ENCODE measurements around the gene NPW.

NPW gene

DNA sequence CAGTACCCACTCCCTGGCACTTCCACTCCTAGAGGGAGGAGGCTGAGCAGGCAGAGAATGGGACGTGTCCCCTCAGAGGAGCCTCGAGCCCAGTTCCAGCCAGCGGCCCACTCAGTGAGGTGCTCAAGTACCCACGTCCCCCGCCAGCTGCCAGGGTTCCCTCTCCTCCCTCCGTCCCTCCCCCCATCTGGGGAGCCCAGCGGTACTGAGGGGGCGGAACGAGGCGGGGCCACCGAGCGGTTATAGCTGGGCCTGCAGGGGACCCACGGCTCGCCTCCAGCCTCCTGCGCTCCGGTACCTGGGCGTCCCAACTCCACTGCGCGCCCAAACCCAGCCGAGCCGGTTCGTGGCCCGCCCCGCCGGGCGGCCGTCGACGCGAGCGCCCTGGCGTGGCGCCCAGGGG, at the start of gene NPW:
Gene NPW (plus strand): TSS at position 268 of the 403 bp plus-strand sequence.
- DNase-seq (ENCODE audit: low spot score) = no peak

DNA sequence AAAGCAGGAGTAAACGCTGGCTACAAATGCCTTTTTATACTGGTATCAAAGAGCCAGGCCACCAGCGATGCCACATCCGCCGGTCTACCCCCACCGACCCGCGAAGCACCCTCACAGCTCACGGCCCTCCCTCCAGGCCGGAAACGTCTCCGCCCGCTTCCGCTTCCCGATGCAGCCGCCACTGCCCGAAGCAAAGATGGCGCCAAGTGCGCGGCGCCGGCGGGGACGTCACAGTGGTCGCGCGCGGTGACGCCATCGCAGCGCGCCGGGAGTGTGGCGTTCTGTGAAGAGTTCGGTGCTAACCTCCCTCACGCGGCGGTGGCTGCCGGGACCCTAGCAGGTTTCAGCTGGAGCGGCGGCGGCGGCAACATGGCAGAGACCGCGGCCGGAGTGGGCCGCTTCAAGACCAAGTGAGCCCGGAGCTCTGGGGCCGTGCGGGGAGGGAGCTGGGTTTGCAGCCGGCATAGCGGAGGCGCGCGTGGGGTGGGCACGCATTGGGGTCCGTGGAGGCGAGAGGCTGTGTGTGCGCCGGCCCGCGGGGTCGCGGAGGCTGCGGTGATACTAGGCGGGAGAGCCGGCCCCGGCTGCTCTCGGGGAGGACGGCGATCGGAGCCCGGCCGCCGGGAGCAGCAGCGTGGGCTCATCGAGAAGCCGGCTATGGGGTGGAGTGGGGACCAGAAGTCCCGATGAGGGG, 47.6 kb upstream of the NPW start, which contains the start of gene TBL3:
Gene TBL3 (plus strand): TSS at position 258 of the 694 bp plus-strand sequence. CDS start 112 bp downstream, at position 370.
- DNase-seq (ENCODE audit: low spot score) = peak; percentile 95

DNA sequence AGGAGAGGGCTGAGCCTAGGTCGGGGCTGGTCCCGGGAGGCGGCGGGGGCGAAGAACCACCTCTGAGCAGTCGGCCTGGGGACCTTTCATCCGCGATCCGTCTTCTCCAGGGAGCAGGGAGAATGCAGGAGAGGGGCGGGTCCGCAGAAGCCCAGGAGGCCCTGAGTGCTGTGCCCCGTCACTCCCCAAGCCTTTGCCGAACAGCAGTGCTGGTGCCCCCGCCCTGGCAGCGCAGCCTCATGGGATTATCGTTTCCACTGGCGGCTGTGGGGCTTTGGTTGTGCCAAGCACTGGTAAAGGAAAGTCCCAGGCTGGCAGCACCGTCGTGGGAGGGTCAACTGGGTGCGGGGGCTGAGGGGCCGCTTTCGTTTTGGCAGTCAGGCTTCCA, 47.1 kb upstream of the NPW start:
- peak; percentile 44 for DNase-seq (ENCODE audit: low spot score)

DNA sequence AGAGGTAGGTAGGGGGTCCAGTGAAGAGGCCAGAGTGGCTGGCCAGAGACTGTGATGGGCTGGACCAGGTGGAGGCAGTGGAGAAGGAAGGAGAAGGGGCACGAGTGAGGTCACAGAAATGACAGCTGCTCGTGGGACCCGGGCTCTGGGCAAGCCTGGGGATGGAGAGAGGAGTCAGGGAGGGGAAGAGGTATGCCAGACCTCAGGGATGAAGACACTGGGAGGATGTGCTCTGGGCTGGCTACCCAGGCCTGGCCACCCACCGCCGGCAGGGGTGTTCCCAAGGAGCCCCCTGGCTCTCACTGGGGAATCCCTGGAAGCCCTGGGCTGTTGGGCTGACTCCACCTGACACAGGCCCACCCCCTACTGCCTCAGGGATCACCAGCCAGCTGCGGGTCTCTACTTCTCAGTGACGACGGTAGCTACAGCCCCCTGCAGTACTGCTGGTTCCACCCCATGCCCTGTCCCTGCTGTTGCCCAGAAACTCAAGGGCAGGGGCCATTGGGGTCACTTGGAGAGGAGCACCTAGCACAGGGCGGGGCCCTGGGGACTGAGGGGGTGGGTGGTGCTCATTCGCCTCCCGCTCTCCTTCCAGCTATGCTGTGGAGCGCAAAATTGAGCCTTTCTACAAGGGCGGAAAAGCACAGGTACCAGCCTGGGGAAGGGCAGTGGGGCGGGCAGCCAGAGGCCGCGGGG, 46.0 kb upstream of the NPW start:
- DNase-seq (ENCODE audit: low spot score) = no peak

DNA sequence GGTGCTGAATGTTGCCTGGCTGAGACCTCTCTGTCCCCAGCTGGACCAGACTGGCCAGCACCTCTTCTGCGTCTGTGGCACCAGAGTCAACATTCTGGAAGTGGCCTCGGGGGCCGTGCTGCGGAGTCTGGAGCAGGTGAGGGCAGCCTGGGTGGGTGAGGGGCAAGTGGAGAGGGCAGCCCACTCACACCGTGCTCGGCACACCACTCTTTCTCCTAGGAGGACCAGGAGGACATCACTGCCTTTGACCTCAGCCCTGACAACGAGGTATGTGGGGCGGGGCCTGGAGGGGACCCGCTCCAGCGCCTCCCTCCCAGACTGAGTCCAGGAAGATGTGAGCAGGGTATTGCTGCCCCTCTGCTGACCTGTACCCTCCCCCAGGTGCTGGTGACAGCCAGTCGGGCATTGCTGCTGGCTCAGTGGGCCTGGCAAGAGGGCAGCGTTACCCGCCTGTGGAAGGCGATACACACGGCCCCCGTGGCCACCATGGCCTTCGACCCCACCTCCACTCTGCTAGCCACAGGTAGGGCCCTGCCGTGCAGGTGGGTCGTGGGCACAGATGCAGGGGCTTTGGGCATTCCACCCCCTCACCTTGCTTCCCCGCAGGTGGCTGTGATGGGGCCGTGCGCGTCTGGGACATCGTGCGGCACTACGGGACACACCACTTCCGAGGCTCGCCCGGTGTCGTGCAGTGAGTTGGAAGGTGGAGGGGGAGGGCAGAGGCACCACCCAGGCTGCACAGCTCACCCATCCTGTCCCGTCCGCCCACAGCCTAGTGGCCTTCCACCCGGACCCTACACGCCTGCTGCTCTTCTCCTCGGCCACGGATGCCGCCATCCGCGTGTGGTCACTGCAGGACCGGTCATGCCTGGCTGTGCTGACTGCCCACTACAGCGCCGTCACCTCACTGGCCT, 45.2 kb upstream of the NPW start:
- DNase-seq (ENCODE audit: low spot score) = no peak

DNA sequence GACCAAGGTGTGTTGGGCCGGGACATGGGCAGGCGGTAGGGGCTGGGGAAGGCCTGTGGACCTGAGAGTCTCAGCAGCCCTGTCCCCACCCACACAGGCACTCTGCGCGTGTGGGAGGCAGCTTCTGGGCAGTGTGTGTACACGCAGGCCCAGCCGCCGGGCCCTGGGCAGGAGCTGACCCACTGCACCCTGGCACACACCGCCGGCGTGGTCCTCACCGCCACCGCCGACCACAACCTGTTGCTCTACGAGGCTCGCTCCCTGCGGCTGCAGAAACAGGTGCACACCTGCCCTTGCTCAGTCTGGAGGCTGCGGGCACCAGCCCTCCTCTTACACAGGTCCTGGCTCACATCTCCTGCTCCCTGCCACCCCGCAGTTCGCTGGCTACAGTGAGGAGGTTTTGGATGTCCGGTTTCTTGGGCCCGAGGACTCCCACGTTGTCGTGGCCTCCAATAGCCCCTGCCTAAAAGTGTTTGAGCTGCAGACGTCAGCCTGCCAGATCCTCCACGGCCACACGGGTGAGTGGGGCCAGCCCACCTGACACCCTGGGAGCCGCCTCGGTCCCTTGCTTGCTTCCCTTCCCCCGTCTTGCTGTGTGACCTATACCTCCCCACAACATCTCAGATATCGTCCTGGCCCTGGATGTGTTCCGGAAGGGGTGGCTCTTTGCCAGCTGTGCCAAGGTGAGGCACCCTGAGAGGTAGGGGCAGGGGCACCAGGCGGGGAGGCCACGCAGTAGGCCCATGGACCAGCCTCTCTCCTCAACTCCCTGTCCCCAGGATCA, 44.0 kb upstream of the NPW start:
- no peak for DNase-seq (ENCODE audit: low spot score)

DNA sequence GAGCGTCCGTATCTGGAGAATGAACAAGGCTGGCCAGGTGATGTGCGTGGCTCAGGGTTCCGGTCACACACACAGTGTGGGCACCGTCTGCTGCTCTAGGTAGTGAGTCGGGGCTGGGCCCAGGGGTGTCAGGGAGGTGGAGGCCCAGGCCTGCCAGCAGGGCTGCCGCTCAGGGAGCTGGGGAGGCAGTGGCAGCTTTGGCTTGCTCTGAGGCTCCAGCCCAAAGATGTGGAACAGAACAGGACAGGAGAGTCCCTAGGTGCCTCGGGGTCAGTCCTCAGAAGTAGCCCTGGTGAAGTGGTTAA, 43.4 kb upstream of the NPW start:
- no peak for DNase-seq (ENCODE audit: low spot score)

DNA sequence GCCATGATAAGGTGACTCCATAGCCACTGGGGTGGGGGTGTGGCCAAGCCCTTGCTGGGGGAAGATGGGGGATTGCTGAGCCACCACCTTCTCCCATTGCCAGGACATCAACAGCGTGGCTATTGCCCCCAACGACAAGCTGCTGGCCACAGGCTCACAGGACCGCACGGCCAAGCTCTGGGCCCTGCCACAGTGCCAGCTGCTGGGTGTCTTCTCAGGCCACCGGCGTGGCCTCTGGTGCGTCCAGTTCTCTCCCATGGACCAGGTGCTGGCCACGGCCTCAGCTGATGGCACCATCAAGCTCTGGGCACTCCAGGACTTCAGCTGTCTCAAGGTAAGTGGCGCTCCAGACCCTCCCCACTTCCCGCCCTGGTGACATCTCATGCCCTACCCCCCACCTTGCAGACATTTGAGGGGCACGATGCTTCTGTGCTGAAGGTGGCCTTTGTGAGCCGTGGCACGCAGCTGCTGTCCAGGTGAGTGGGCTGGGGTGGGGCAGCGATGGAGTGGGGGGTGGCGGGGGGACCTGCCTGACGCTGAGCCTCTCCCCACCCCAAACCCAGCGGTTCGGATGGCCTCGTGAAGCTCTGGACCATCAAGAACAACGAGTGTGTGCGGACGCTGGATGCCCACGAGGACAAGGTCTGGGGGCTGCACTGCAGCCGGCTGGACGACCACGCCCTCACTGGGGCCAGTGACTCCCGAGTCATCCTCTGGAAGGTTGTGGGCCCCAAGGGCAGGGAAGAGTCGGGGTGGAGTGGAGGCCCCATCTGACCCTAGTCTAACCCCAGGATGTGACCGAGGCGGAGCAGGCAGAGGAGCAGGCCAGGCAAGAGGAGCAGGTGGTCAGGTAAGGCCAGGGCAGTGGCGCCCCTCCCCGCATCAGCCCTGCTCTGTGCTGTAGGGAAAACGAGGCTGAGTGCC, 42.4 kb upstream of the NPW start:
- DNase-seq (ENCODE audit: low spot score) = no peak

DNA sequence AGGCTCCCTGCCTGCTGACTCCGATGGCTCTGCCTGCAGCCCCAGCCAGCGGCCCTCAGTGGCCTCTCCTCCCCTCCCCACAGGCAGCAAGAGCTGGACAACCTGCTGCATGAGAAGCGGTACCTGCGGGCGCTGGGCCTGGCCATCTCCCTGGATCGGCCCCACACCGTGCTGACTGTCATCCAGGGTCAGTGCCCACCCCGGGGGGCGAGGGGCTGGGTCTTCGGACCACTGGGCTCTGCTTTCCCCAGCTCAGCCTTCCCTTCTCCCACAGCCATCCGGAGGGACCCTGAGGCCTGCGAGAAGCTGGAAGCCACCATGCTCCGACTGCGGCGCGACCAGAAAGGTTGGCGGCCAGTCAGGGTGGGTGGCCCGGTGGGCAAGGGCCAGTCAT, 41.7 kb upstream of the NPW start:
- DNase-seq (ENCODE audit: low spot score) = no peak

DNA sequence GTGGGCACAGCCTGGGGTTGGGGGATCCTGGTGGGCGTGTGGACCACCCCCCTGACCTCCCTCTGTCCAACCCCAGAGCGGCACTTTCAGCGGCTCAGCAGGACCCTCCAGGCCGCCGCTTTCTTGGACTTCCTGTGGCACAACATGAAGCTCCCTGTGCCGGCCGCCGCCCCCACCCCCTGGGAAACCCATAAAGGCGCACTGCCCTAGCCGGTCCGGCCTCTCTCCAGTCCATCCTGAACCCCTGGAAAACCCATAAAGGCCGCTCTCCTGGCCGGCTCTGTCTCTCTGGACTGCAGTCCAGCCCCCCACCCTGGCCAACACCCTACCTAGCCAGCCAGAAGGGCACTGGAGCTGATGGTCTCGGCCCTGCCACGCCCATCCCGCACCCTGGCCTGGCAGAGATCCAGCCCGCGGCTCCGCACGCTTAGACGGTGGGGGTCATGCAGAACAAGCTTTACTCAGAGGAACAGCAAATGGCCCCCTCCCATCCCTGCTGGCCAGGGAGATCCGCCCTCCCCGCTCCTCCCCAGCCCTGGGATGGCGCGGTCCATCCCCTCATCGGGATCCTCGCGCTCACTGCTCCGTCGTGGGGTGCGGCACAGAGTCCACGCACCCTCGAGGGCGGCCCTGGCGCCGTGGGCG, 41.0 kb upstream of the NPW start:
- no peak for DNase-seq (ENCODE audit: low spot score)

DNA sequence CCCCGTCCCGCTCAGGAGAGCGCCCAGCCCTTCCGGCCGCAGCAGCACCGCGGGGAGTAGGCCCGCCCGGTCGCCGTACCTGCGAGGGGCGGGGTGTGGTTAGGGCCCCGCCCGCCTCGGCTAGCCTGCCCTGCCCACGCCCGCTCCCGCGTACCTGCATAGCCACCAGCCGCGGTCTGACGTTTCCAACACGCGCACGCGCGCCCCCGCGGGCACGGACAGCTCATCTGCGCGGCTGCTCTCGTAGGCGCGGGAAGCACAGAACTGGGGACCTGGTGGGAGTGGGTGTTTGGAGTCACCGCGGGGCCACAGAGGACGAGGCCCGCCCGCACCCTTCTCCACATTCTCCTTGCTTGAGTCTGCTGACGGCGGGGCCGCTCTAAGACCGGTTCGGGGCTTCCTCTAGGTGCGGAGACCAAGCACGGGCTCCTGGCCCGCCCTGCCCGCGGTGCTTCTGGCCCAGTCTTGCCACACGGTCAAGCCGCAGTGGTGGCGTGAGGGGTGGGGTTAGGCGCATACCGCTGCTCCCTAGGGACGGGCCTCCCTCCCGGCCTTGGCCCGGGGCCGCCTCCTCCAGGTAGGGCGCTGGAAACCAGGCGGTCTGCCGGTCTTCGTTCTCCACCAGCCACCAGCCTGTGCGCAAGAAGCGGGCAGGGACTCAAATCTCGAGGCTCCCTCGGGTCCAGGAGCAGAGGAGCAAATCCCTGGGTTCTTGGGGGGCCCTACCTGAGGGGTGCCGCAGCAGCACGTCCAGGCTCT, 40.1 kb upstream of the NPW start:
- no peak for DNase-seq (ENCODE audit: low spot score)

DNA sequence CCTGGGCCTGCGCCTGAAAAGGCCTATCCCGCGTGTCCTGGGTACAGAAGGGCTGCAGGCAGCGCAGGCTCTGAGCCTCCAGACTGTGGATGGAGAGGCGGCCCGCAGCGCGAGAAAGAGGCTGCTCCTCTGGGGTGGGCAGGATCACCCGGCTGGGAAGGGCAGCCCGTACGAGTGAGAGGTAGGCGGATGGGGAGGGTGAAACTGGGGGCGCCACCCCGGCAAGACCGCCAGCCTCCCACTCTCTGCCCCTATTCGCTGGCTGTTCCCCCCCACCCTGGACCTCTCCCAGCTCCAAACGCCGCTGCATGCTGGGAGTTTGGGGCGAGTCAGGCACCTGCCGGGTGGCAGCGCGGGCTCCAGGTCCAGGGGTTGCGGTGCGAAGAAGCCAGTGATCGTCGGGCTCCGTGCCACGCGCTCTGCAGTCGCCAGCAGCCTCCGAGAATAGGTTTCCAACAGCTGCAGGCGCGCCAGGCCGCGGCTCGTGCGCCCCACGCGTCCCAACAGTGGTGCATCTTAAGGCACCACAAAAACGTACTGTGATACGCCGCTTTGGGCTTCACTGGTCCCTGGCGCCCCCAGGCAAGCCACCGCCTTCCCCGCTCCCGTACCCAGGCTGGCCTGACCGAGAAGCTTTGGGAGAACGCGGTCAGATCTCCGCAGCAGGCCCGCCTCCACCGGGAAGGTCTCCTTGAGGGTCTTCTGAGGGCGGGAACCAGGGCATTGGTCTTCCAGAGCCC, 39.4 kb upstream of the NPW start:
- DNase-seq (ENCODE audit: low spot score) = no peak

DNA sequence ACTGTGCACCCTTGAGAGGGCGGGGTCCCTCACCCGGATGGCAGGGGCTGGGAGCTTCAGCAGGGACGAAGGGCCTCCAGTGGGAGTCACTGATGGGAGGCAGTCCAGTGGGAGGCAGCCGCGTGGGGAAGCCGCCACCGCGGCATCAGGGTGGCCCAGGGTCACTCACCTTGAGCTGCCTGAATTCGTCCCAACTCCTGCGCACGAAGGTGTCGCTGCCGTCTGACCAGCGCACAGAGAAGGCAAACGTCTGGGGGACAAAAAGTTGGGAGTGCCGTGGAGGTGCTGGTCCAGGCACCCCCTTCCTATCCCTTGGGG, 38.9 kb upstream of the NPW start:
- no peak for DNase-seq (ENCODE audit: low spot score)

DNA sequence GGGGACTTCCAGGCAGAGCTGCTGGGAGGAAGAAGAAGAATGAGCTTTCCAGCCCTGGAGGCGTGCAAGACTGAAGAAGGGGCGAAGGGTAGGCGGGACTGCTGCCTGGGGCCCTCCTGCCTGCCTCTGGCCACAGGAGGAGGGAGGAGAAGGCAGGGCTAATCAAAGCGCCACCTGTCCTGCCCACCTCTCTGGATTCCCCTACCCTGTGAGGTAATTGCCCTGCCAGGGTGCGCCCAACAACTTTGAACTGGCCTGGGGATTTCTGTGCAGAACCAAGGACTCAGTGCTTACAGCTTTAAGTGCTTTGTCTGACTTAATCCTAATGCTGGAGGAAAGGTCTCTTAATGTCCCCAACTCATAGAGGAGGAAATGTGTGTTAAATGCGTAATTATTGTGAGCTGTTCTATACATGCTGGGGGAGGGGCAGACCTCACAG, 38.2 kb upstream of the NPW start, which contains the start of gene NOXO1:
Gene NOXO1 (minus strand): TSS at position 72 of the 439 bp plus-strand sequence. CDS start 290 bp downstream, outside the sequence.
- DNase-seq (ENCODE audit: low spot score) = no peak

DNA sequence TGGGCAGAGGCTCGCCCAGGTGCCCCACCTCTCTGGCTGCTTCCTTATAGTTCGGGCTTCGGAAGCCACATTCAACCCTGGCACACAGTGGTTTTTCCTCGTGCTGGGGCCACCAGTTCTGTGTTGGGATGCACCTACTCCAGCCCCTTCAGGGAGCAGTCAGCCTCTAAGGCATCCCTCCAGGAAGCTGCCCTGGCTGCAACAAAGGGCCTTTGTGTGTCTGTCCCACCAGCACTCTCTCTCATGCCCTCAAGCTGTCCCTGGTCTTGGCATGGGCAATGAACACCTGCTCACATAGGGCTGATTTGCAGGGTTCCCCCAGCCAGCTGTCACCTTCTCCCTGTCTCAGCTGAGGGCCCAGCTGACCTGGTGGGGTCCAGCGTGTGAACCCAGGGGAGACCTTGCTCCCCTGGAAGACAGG, 37.6 kb upstream of the NPW start:
- DNase-seq (ENCODE audit: low spot score) = no peak

DNA sequence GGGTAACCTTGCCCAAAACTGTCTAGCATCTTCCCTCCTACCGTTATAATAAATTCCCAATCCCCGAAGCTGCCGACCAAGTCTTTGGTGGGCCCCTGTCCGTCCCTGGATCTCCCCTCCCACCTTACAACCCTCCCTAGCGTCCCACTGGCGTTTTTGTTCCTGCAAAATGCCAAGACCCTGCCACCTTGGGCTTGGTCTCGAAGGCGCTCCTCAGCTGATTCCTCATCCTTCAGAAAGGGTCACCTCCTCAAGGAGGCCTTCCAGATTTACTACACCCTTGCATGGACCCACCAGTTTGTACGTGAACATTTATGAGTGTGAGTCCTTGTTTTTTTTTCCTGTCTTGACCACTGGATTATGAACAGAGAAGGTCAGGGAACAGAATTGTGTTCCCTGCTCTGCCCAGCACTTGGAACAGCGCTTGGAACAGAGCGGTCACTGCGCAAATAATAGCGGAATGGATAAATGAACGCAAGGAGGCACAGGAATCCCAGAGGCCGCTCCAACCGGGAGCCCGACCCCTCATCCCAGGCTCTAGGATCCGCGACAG, 36.5 kb upstream of the NPW start:
- no peak for DNase-seq (ENCODE audit: low spot score)

DNA sequence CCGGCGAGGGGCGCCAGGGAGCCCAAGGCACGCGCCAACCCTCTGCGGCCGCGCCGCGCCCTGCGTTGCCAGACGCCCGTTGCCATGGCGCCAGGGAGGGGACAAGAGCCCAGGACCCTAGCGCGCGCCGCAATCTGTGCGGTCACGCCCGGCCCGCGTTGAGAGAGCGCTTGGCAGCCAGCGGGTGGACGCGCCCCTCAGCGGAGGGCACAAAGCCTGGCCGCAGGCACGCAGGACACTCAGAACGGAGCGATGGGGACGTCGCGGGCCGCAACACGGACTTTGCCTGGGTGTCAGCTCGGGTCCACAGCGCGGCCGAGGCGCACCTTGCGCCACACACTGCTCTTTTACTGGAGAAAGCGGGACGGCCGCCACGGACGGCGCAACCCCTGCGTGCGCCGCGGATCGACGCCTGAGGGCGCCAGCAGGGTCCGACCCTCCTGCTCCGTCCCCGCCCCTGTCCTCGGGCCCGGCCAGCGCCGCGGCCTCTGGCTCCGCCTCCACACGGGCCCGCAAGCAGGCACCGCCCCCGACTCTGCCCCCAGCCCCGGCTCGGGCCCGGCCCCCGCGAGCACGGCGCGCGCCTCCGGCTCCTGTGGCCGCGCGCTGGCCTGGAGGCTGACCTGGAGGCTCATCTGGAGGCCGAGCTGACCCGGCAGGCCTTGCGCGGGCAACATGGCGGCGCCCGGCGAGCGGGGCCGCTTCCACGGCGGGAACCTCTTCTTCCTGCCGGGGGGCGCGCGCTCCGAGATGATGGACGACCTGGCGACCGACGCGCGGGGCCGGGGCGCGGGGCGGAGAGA, 35.8 kb upstream of the NPW start, which contains the start of gene GFER:
Gene GFER (plus strand): TSS at position 650 of the 803 bp plus-strand sequence. CDS start 26 bp downstream, at position 676.
- DNase-seq (ENCODE audit: low spot score) = peak; percentile 82
